GM21529 (cell line): Measurements from ENCODE around the gene VSIG10L2.
"Not testable (repeated sequence)": the region's sequence is repeated elsewhere in the genome, so short reads cannot be mapped to it uniquely, and the experiment has no call there.

Experiments used
- ATAC-seq: cut with Tn5 transposase; IDR thresholded peaks from one replicate; pipeline ENCODE4 v1.9.1; 2021; ENCODE audit not compliant: unreplicated experiment

VSIG10L2 gene

DNA sequence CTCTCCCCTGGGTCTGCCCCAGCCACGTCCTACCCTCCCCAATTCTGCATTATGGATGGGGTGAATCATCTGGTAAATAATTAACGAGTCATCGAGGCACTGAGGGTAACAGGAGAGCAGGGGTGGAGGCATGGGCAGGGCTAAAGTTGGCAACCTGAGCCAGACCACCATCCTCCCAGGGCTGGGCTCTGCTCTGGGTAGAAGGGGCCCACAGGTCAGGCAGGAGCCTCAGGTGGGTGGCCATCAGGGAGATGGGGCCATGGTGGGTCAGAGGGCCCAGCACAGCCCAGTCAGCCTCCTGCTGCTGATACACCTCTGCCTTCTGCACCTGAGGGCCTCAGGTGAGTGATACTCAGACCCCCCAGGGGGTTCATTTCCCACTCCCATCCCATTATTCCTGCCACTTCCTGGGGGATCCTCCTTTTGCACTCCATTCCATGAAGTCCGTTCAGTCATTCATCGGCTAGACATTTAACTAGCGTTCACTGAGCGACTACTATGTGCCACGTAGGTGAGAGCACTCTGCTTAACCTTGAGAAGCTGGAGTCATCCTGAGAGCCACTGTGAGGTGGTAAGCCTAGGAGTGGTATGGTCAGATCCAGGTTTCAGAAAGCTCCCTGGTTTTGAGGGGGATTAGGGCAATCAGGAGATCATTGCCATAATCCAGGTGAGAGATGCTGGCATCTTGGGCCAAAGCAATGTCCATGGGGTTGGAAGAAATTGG, at the start of gene VSIG10L2:
TSS of gene VSIG10L2 (plus strand) at position 248 of the 724 bp plus-strand sequence. CDS start at position 260, 12 bp downstream.
- ATAC-seq: no peak

DNA sequence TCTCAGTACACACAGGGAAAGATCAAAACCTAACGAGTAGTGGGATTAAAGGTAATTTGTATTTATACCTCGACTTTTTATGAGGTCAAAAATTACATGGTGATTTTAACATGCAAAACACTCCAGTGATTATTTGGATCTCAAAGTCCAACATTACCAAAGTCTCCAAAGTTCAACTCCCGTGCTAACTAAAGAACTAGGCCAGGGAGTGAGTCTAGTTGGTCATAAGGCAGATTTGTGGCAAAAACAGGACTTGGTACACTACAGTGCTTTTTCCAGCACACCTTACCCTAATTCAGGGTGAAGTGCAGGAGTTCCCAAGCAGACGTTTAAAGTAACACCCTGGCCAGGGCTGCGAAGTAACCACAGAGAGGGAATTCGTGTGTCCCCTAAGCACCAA, 44.0 kb upstream of the VSIG10L2 start:
- no peak for ATAC-seq

DNA sequence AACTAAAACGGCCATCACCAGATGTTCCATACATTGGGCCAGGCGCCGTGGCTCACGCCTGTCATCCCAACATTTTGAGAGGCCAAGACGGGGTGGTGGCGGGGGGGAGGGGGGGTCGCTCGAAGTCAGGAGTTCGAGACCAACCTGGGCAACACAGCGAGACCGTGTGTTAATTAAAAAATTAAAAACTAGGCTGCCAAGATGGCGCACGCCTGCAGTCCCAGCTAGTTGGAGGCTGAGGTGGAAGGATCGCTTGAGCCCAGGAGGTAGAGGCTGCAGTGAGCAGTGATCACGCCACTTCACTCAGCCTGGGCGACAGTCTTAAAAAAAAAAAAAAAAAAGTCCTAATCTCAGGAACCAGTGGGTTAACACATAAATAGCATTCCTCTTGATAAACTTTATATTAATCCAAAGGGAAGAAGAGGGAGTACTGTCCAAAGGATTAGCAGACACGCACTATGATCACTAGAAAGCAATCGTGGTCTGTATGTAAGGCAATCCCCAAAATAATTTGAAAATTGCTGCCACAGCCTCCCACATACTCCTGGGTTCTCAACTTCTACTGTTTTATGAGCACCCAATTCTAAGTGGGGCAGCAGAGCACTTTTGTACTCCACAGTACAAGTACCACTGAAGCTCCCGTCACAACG, 43.4 kb upstream of the VSIG10L2 start:
- no peak for ATAC-seq

DNA sequence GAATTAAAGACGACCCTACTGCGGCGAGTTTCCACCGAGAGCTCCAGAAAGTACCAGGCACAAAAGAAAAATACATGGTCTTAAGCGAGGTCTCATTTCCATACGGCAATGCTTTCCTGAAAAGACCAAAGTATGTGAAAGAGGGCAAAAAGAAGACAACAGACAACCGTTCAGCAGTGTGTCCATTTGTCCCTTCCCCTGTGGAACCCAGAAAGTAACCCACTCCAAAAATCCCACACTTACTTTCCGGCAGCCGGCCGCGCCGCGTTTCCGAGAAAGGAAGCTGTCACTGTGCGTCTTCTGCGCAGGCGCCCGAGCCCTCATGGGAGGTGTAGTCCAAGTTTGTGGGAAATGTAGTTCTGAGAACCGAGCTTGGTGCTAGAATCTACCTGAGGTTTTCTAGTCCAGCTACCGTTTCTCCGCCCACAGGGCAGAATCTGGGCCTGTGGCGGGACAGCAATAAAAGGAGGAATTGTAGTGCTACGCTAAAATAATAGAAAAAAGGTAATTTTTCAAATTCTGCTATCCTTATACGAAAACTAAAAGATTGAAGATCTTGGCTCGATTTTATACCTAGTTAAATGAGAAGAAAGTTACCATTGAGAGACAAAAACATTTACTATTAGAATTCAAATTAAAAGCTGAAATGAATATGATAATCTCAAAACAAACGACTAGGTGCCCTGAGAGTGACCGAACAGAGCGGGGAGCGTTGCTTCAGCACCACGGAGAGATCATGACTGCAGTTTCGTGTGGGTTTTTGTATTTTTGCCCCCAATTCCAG, 42.7 kb upstream of the VSIG10L2 start, which contains the start of gene PUS3:
TSS of gene PUS3 (minus strand) at position 280 of the 784 bp plus-strand sequence. CDS start 6,922 bp downstream, outside the sequence.
- ATAC-seq: peak; percentile 99

DNA sequence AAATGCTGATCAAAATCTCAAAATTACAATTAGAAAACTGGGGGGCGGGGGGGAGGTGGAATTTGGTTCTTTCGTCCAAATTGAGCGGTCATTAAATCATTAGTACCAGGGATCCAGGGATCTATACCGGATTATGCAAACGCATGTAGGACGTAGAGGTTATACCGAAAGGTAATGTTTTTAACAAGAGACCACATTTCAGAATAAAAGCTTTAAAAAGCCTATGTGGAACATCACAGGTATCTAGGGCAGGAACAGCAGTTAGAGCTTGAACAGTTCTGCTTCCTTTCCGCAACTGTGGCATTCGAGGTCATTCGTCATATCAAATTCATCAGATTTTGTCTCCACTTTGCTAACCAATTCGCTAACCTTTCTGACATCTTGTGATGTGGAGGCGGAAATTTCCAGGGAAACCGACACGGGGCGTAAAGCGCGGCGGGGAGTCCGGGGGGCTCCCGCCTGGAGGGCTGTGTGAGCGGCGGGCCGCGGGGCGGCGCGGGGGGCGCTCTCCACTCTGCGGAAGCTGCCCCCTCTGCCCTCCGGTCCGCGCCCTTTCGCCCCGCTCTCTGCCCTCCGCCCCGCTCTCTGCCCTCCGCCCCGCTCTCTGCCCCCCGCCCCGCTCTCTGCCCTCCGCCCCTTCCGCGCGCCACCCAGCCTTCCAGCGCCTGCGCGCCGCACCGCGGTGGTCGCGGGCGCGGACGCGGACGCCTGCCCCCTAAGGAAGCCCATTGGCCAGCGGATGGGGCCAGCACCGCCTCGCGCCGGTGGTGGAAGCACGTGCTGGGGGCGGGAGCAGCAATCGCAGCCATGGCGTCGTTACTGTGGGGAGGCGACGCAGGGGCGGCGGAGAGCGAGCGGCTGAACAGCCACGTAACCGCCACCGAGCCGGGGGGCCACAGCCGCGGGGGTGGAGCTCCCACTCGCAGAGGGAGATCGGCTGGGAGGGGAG, 41.9 kb upstream of the VSIG10L2 start, which contains the start of gene DDX25:
TSS of gene DDX25 (plus strand) at position 798 of the 949 bp plus-strand sequence. CDS start at position 808, 10 bp downstream.
- ATAC-seq: no peak

DNA sequence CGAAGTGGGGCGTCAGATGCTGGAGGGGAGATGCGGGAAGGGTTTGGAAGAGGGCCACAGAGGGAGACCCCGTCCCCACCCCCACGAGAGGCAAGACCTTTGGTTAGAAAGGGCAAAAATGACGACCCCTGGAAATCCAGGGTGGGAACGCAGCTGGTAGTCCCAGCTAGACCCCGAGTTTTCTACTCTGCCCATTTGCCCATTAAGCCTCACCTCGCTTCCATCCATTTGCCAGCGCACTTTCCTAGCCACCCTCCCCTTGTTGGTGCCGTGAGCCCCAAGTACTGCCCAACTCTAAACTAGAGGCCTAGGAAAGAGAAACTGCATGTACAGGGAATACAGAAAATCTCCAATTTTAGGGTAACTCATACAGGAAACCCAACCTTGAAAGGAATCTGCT, 41.2 kb upstream of the VSIG10L2 start:
- no peak for ATAC-seq

DNA sequence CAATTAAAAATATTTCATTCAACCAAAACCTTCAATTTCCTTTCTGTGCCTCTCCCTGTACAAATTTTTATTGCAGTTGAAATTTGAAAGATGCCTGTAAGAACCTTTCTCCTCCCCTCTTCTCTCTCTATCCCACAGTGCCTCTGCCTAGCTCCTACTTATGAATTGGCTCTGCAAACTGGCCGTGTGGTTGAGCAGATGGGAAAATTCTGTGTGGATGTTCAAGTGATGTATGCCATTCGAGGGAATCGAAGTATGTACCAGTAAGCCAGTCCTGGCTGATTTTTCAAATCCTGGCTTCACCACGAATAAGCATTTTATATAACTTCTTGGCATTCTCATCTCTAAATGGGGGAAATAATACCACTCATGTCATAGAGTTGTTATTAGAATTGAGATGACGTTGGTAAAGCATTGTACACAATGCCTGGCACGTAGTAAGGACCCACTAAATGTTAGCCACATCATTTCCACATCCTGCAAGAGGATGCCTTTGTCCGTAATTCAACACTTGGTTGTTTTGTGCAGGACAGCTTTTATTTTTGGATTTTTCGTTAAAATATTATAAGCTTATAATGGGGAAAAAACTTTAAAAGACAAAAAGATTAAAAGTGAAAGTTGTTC, 35.5 kb upstream of the VSIG10L2 start:
- ATAC-seq: no peak

DNA sequence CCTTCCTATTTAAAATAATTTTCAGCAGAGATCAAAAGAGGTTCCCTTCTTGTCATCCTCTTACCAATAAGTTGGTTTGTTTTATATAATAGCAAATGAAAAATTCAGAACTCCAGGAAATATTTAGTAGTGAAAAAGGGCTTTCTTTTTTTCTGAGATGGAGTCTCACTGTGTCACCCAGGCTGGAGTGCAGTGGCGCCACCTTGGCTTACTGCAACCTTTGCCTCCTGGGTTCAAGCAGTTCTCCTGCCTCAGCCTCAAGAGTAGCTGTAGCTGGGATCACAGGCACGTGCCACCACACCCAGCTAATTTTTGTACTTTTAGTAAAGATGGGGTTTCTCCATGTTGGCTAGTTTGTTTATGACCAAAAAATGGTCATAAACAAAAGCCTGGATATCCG, 31.2 kb upstream of the VSIG10L2 start:
- not testable (repeated sequence) for ATAC-seq

DNA sequence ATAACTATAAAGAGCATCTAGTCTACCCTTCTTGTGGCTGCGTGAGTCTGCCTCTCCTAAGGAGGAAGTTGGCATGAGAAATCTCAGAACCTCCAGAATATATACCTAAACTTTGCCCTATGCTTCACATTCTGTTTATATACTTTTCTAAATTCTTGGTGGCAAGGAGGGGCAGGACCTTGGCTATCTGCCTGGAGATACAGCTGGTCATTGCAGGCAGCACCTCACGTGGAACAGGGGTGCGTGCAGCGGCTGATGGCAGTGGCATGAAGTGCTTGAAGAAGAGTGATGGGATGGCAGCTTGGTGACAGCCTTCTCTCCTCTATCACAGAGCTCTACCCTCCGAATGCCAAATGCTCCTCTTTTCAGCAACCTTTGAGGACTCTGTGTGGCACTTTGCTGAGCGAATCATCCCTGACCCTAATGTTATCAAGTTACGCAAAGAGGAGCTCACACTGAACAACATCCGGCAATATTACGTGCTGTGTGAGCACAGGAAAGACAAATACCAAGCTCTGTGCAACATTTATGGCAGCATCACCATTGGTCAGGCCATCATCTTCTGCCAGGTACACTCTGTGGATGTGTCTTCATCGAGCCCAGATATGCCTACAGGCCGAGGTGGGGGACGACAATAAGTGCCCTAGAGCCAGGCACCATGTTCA, 29.0 kb upstream of the VSIG10L2 start:
- ATAC-seq: no peak

DNA sequence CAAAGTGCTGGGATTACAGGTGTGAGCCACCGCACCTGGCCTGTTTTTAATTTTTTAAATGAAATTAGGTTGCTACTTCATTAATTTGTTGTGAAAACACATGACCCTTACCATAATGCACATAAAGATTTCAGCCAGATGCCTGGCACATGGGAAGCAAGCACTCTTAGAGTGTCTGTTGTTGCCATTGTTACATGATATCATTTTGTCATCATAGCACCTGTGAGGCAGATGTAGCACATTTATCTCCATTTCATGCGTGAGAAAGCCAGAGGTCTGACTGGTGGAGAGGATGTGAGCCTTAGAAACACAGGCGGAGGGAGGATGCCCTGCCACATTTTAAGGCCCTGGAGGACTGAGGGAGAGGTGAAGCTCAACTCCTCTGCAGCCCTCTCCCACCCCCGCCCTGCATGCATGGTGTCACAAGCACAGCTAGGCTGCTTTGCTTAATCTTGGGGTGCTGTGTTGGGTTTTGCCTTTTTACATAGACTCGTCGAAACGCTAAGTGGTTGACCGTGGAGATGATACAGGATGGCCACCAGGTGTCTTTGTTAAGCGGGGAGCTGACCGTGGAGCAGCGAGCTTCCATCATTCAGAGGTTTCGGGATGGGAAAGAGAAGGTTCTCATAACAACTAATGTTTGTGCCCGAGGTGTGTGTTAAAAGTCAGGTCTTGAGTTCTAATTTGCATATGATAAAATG, 27.6 kb upstream of the VSIG10L2 start:
- no peak for ATAC-seq

DNA sequence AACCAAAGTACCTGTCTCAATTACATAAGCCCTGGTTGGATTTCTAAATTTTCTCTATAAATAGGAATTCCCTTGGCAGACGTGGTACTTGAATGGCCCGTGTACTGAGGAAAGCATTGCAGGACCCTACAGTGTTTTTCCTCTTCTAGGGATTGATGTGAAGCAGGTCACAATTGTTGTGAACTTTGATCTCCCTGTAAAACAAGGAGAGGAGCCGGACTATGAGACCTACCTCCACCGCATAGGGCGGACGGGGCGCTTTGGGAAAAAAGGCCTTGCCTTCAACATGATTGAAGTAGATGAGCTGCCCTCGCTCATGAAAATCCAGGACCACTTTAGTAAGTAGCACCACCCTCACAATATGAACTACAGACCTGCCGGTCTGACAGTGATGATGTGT, 24.8 kb upstream of the VSIG10L2 start:
- no peak for ATAC-seq

DNA sequence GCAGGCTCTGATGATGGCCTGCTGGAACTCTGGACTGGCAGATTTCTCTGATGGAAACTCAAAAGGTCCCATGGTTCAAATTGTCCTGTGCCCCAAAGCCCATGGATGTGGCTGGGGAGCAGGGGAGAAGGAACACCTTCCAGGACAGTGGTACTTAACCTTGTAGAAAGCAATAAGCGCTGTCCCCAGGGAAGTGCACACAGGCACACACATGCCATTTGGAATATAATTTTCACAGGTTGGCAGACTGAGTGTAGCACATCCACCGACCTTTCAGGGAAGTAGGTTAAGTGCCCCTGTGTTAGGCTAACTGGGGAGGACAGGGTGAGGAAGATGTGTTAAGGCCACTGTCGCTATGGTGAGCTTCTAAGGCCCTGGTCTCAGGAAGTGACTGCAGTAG, 23.7 kb upstream of the VSIG10L2 start:
- ATAC-seq: no peak

DNA sequence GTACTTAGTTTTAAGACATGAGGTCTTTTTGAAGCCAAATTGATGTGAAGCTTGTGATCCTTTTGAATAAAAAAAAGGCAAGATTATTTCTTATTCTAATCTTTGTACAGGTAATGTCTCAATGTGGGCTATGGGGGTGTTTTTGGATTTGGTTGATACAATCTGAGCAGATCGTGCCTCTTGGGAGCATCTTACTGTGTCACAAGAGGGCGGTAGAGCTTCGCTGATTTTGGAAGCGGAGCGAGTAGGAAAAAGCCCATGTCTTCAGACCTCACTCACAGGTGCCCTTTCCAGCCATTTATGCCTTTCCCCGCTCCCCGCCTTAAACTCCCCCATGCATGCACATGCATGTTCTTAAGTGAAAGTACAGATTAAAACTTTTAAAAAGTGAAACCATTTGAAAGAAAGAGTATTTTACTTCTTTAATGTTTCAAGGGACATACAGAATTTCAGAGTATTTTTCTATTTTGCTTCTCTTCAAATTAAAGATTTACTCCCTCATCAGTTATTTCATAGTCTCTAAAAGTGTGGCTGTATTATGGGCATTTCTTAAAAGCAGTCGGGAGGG, 22.7 kb upstream of the VSIG10L2 start:
- ATAC-seq: peak; percentile 52

DNA sequence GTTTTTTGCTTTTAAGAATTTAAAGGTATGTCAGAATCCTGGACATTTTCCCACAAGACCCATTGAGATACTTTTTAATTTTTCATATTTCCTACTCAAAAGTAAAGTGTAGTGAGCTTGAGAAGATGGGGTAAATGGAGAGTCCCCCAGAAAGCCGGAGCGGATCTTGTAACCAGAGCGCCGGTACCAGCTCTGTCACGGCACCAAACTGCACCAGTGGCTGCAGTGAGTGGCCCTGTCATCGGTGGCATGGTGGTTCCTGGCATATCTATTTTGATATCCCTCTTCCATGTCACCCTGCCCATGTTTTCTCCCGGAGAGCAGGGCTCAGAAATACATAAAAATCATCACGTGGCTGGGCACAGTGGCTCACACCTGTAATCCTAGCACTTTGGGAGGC, 22.2 kb upstream of the VSIG10L2 start:
- ATAC-seq: no peak

DNA sequence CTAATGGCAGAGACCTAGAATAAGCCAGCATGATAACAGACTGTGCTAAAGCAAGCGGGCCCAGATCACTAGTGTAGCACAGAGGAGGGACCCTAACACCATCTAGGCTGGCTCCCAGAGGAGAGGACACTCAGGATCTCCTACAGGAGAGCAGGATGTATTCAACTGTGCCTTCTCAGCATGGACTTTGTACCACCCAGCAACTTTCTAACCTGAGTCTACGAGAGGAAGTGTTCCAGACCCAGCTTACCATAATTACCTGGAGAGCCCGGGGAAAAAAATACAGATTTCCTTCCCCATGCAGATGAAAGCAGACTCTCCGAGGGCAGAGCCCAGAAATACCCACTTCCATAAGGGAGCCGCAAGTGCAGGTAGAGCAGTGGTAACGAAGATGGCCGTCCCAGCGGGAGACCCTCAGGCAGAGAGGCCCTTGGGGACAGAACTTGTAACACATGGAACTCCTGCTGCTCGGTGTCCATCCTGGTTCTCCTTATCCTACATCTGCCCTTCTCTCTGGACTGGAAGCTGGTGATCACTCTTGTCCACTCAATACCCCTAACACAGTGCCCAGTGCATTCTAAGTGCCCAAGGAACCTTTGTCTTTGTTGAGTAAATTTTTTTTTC, 21.3 kb upstream of the VSIG10L2 start:
- ATAC-seq: no peak

DNA sequence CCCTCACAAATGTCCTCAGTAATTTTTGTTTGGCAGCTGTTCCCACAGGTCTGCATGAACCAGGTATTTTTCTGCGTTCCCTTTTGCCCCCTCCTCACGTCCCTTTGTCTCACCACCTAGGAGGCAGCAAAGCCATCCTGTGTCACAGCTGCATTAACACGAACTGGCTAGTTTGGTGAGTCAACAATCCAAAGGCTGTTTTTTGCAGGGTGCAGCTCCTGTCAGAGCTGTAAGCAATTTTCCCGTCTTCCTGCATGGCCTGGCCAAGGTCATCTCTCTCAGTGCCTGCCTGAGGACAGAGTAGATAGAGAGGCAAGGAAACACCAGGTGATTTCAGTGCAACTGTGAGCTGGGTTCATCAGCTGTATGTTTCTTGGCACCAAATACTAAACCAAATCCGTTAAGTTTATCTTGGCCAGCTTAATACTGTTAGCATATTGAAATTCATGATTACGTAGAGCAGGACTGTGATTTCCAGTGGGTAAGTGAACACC, 20.6 kb upstream of the VSIG10L2 start:
- no peak for ATAC-seq

DNA sequence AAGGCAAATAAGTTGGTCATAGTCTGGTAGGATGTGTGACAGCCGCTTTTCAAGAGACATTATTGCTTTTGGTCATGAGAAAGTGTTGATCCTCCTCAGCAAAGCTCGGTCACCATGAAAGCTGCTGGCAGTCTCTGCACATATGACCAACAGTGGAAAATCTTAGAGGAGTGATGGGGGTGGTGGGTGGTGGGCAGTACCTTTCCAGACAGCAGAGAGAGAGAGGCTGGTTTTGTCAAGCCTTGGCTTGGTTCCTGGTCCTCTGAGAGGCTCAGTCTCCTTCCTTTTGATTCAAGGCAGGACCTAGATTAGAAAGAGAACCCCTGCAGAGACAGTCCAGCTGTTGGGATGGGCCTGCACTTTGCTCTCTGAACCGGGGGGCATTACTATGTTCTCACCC, 20.0 kb upstream of the VSIG10L2 start:
- ATAC-seq: no peak

DNA sequence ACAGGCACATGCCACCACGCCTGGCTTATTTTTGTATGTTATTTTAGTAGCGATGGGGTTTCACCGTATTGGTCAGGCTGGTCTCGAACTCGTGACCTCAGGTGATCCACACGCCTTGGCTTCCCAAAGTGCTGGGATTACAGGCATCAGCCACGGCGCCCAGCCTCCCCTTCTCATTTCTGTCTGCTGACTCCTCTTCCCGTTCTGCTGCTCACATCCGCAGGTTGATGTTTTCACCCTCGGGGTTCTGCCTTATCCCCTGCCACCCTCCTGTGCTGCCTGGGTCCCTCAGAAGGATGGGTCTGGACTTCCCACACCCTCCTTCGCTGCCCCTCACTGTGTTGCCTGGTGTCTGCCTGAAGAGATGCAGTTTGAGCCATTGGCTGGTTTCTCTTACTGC, 19.2 kb upstream of the VSIG10L2 start:
- ATAC-seq: no peak
